Esophagus squamous epithelium (tissue), 5 donors: ENCODE results near the gene TTC4. TPM values are rescaled to one million over a fixed set of nuclear protein-coding genes. Genes with fewer than 3 reads are reported as not detected.

Experiments
- DNase-seq: peaks from one replicate; lab custom pipeline; 2025; lab: John Stamatoyannopoulos, UW
- H3K27ac ChIP-seq, 4 donors: fragments of 200-600 bp; sonication (generic); one replicate each; pipeline ENCODE4 v1.5.1; 2016 to 2019; ENCODE audit warnings: mild to moderate bottlenecking in 1 of 4
- H3K27me3 ChIP-seq, 4 donors: fragments of 200-600 bp; sonication (generic); 1 replicate in 3 of 4; 2 replicates in 1 of 4; pipeline versions ENCODE4 v1.5.1 to v1.6.0; 2017 to 2021; ENCODE audit warnings: antibody characterized with exemption in 1 of 4
- H3K36me3 ChIP-seq, 3 donors: fragments of 200-600 bp; sonication (generic); one replicate each; pipeline ENCODE4 v1.5.1; 2016 to 2019
- H3K4me1 ChIP-seq, 3 donors: fragments of 200-600 bp; sonication (generic); one replicate each; pipeline ENCODE4 v1.5.1; 2017 to 2019
- H3K4me3 ChIP-seq, 4 donors: fragments of 200-600 bp; sonication (generic); 1 replicate in 3 of 4; 2 replicates in 1 of 4; pipeline ENCODE4 v1.5.1; 2016 to 2019; ENCODE audit warnings: mild to moderate bottlenecking in 2 of 4, moderate library complexity in 1 of 4
- H3K9me3 ChIP-seq, 3 donors: fragments of 200-600 bp; sonication (generic); one replicate each; pipeline ENCODE4 v1.5.1; 2016 to 2019
- CTCF ChIP-seq, 6 experiments: fragments of 450-650 bp in 4 of 6; fragments of 200-600 bp in 2 of 6; sonication (generic) in 2 of 6; IDR thresholded peaks; one replicate each; pipeline ENCODE4 v1.5.1; 2016 to 2019; ENCODE audit warnings: antibody characterized with exemption in 6 of 6, mild to moderate bottlenecking in 4 of 6, moderate library complexity in 4 of 6
- POLR2A ChIP-seq, 4 donors: fragments of 450-650 bp; IDR thresholded peaks; one replicate each; pipeline ENCODE4 v1.6.1; 2017; ENCODE audit warnings: antibody characterized with exemption in 4 of 4, mild to moderate bottlenecking in 4 of 4, moderate library complexity in 3 of 4
- WGBS, 2 donors: methylation state at CpG; one replicate each; pipeline ENCODE4 v1.1.5; 2018; 5-methylcytosine and 5-hydroxymethylcytosine counted together
- intact Hi-C: fragments of 100-400 bp; cut with DNase I; formaldehyde crosslinking; loops from one replicate; pipeline ENCODE4 v1.15.0; 2022
- total RNA-seq, 4 donors: library from RNA; depleted of rRNA; stranded (reverse); fragments of >200 nt; gene quantifications; one replicate each; pipeline ENCODE4 v1.1.0, GENCODE V29; 2016
- donor health status: DM: yes; HTN: yes; CAD: no.

The TTC4 gene
- total RNA-seq, 4 donors from 2014 or later: 18.0 to 25.2 (median 21.9) TPM

- Histone ChIP-seq H3K4me1 (no peaks in the 10 kb centered on the region), H3K36me3 (no peaks in the 10 kb centered on the region), H3K27me3 (no peaks in the 10 kb centered on the region), H3K9me3 (no peaks in the 10 kb centered on the region), H3K27ac (no peak overlapping the region), H3K4me3 (no peak overlapping the region)
- intact Hi-C loops: no loop called here
- no peak for DNase-seq
- TF ChIP-seq POLR2A (IDR thresholded peaks at IDR 0.05): no peak
- no peak for TF ChIP-seq CTCF (IDR thresholded peaks at IDR 0.05)
Measured at GRCh38 chr1:54708385-54708784, 7.3 kb upstream of the TTC4 start.

GRCh38 chr1:54709547-54710292, 5.9 kb upstream of the TTC4 start:
- no peak for DNase-seq
- WGBS, 2 donors: 76 to 79% methylated on average over 6 to 8 of the region's 8 CpGs
- intact Hi-C loops: no loop called here
- H3K4me1 ChIP-seq: peaks cover 0 to under 1% (median 0%) of the 10 kb centered on the region in 3 donors
- H3K4me3 ChIP-seq: no peak overlapping the region
- no peaks in the 10 kb centered on the region for H3K36me3 ChIP-seq
- no peaks in the 10 kb centered on the region for H3K27me3 ChIP-seq
- no peak for TF ChIP-seq POLR2A (IDR thresholded peaks at IDR 0.05)
- no peak for TF ChIP-seq CTCF (IDR thresholded peaks at IDR 0.05)
- no peak overlapping the region for H3K27ac ChIP-seq
- no peaks in the 10 kb centered on the region for H3K9me3 ChIP-seq

GRCh38 chr1:54710434-54710833, 5.2 kb upstream of the TTC4 start:
- intact Hi-C loops: no loop called here
- Histone ChIP-seq H3K4me1 (peaks cover 0 to 7% (median 4%) of the 10 kb centered on the region in 3 donors), H3K9me3 (no peaks in the 10 kb centered on the region), H3K27me3 (no peaks in the 10 kb centered on the region), H3K4me3 (no peak overlapping the region), H3K36me3 (no peaks in the 10 kb centered on the region), H3K27ac (no peak overlapping the region)
- 69 to 74% methylated on average over 3 of the region's 3 CpGs for WGBS, 2 donors
- DNase-seq: no peak
- no peak for TF ChIP-seq CTCF (IDR thresholded peaks at IDR 0.05)
- TF ChIP-seq POLR2A (IDR thresholded peaks at IDR 0.05): no peak

- Histone ChIP-seq H3K9me3 (no peaks in the 10 kb centered on the region), H3K36me3 (no peaks in the 10 kb centered on the region), H3K4me1 (peaks cover 0 to 10% (median 4%) of the 10 kb centered on the region in 3 donors), H3K27me3 (no peaks in the 10 kb centered on the region), H3K27ac (no peak overlapping the region), H3K4me3 (no peak overlapping the region)
- no peak for DNase-seq
- 79 to 94% methylated on average over 3 to 6 of the region's 6 CpGs for WGBS, 2 donors
- TF ChIP-seq CTCF (IDR thresholded peaks at IDR 0.05): no peak
- TF ChIP-seq POLR2A (IDR thresholded peaks at IDR 0.05): no peak
- intact Hi-C loops: no loop called here
Measured at GRCh38 chr1:54710841-54711240, 4.8 kb upstream of the TTC4 start.

GRCh38 chr1:54711536-54711935, 4.1 kb upstream of the TTC4 start:
- no peaks in the 10 kb centered on the region for H3K36me3 ChIP-seq
- TF ChIP-seq CTCF (IDR thresholded peaks at IDR 0.05) (no peak), POLR2A (IDR thresholded peaks at IDR 0.05) (no peak)
- peaks cover 3 to 15% (median 6%) of the 10 kb centered on the region in 3 donors for H3K4me1 ChIP-seq
- no peak for DNase-seq
- 88 to 95% methylated on average over 8 to 9 of the region's 10 CpGs for WGBS, 2 donors
- intact Hi-C loops: no loop called here
- no peaks in the 10 kb centered on the region for H3K27me3 ChIP-seq
- H3K4me3 ChIP-seq: no peak overlapping the region
- no peaks in the 10 kb centered on the region for H3K9me3 ChIP-seq
- H3K27ac ChIP-seq: no peak overlapping the region
